Right cardiac atrium (tissue), 5 donors: Measurements from ENCODE around the gene METTL18. TPM values are rescaled to one million over a fixed set of nuclear protein-coding genes. Genes with fewer than 3 reads are reported as not detected.

Experiments
- ATAC-seq, 2 donors: fragments of 200-7000 bp; cut with Tn5 transposase; one replicate each; pipeline versions ENCODE4 v1.8.0 to v1.9.1; 2020; ENCODE audit warnings: moderate library complexity in 2 of 2, mild to moderate bottlenecking in 1 of 2
- DNase-seq, 3 donors: peaks; one replicate each; pipeline ENCODE4 v3.0.0-alpha.2; 2020
- H3K27ac ChIP-seq: one replicate; pipeline ENCODE4 v1.5.1; 2013; ENCODE audit warnings: mild to moderate bottlenecking, low read length, control low read depth, moderate library complexity
- H3K27me3 ChIP-seq: one replicate; pipeline ENCODE4 v1.6.1; 2013; ENCODE audit not compliant: control insufficient read depth, insufficient read depth
- H3K4me1 ChIP-seq: one replicate; pipeline ENCODE4 v1.6.1; 2013; ENCODE audit warnings: low read length; ENCODE audit not compliant: control insufficient read depth, insufficient read depth
- H3K4me3 ChIP-seq: one replicate; pipeline ENCODE4 v1.5.1; 2013; ENCODE audit warnings: low read length, control low read depth
- H3K9me3 ChIP-seq: one replicate; pipeline ENCODE4 v1.6.1; 2013; ENCODE audit warnings: low read length; ENCODE audit not compliant: control insufficient read depth
- WGBS: extraction: QIAGEN DNeasy Blood & Tissue Kit; methylation state at CpG from one replicate; pipeline ENCODE4 v1.1.7; 2013; 5-methylcytosine and 5-hydroxymethylcytosine counted together
- intact Hi-C, 4 donors: fragments of 100-400 bp; cut with DNase I; formaldehyde crosslinking; loops; one replicate each; pipeline versions ENCODE4 v1.11.0 to v1.14.0; 2022 to 2023
- polyA plus RNA-seq: library from polyadenylated mRNA; stranded (reverse); fragments of 200-250 nt; gene quantifications from one replicate; pipeline ENCODE4 v1.2.3, GENCODE V29; 2013
- total RNA-seq, 4 donors: library from RNA; stranded (reverse); fragmentation: NEBNext Ultra II Directional; extraction: Animal tissue kit (Norgen Biotek cat#: 25700); gene quantifications; one replicate each; pipeline ENCODE4 v1.2.1, GENCODE V29; 2021
- donor health status: healthy with polysubstance abuse.
- donor health status: DM: no; HTN: yes; CAD: no.
- donor health status: DM: no; HTN: no; CAD: no.
- donor health status: DM: no; HTN: yes; CAD: no; lungs with severe emphysema.
- donor health status: DM: yes; HTN: yes; CAD: no.

The METTL18 gene
- total and polyA plus RNA-seq, 5 donors = 5.7 to 7.1 (median 6.2) TPM

DNA sequence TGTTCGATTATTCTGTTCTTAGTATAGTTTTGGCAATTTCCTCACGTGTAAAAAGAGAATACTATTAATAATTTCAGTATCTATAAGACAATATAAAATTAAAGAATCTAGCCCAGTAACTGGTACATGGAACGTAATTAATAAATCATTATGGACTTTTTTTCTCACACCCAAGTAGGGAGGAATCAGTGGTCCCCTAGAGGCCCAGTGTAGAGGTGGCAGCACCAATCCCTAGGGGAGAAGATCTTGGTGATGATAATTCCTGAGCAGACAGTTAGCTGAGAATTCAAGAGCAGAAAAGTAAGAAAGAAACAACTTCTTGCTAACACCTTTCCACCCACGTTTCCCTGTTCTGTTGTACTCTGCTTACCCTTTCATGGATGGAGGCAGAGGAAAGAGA is 41.2 kb downstream of the METTL18 start:
- H3K9me3 ChIP-seq = no peaks in the 10 kb centered on the region
- H3K4me1 ChIP-seq = no peaks in the 10 kb centered on the region
- 70% methylated on average over 4 of the region's 4 CpGs for WGBS
- H3K27me3 ChIP-seq = no peaks in the 10 kb centered on the region
- no peak overlapping the region for H3K4me3 ChIP-seq
- no peak for DNase-seq
- ATAC-seq = no peak
- H3K27ac ChIP-seq = no peak overlapping the region
- intact Hi-C loops = no loop called here

DNA sequence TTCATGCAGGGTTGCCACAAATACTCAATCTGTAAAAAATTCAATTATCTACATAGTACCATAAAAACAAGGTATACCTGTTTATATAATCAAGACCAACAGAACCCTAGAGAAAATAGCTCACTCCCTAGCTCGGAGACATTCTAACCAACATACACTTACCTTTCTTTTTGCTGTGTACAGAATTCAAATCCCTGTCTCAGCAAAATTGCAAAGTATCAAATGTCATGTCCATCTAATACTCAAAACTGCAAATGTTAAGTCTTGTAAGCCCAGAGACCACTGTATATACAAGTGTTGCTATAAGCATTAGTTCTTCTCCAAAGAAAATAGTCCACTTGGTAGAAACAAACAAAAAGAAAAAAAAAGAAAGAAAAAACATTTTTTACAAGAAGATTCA is 44.7 kb downstream of the METTL18 start:
- Histone ChIP-seq H3K27ac (no peak overlapping the region), H3K27me3 (no peaks in the 10 kb centered on the region), H3K4me1 (no peaks in the 10 kb centered on the region), H3K4me3 (no peak overlapping the region), H3K9me3 (no peaks in the 10 kb centered on the region)
- intact Hi-C loops = no loop called here
- 84% methylated on average over 1 of the region's 1 CpG for WGBS
- DNase-seq = no peak
- ATAC-seq = no peak

DNA sequence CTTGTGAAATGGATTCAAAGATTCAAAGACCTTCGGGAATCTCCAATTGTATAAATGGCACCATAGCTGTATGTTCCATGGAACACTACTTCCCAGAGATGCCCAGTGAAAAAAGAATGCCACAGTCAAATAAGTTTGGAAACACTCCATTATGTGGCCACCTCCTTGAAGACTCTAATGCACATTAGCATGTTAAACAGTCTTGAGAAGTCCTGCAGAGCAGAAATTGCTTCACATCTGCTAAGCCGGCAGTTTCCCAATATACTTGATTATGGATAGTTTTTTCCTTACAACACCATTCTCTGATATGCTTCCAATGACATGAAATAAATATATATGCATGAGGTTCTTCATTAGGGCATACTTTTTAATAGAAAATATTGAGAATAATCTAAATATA is 48.2 kb downstream of the METTL18 start:
- no peak overlapping the region for H3K4me3 ChIP-seq
- DNase-seq (no peak), ATAC-seq (no peak)
- no peaks in the 10 kb centered on the region for H3K27me3 ChIP-seq
- no peaks in the 10 kb centered on the region for H3K4me1 ChIP-seq
- no peaks in the 10 kb centered on the region for H3K9me3 ChIP-seq
- intact Hi-C loops = no loop called here
- no peak overlapping the region for H3K27ac ChIP-seq
- WGBS = 89% methylated on average over 2 of the region's 2 CpGs

DNA sequence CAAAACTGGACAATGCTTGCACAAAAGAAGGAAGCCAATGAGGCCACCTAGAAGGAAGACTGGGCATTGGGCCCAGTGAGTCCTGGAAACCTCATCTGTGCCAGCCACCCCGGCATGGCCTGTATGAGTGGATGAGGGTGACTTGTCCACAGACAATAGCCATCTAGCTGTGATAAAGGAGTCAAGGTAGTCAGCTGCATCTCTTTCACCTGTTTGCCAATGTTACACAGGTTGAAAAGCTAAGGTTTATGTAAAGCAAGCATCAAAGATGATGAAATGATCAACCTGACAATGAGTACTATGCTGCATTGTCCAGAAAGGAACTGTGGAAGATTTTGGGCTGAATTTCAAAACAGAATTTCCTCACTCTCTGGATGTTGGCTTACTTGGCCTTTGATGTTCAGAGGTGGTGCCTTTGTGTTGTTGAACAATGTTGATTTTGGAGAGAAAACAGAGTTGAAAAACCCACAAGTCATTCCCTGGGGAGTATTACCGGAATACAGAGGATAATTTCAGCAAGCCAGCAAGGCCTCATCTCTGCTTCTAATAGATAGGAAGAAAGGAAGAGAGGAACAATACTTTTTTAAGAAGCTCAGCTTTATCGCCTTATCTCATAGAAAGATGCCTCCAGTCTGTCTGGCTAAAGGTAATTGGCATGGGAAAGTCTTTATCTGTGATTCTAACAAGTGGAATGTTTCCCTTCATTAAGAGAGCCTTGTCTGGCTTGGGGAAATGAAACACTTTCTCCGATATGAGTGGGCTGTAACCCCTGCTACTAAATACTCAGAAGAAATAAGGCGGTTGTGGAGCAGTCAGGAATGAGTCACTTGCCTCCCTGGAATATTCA is 49.5 kb downstream of the METTL18 start:
- DNase-seq (peak in 2 of 3 donors; percentile 16 to 40), ATAC-seq (peak; percentile 41 to 93)
- intact Hi-C loops = no loop called here
- H3K4me3 ChIP-seq = no peak overlapping the region
- no peaks in the 10 kb centered on the region for H3K4me1 ChIP-seq
- no peak overlapping the region for H3K27ac ChIP-seq
- H3K9me3 ChIP-seq = no peaks in the 10 kb centered on the region
- 39% methylated on average over 5 of the region's 5 CpGs for WGBS
- no peaks in the 10 kb centered on the region for H3K27me3 ChIP-seq

Other genes starting within 250 kb of the METTL18 start
- gene F5, start 208.4 kb downstream of the METTL18 start, total RNA-seq = 10 to 100 TPM in 2 of 4 donors, 1 to 10 TPM in 2; 4.0 to 16.5 (median 8.7) TPM
- gene F5, start 208.4 kb downstream of the METTL18 start, polyA plus RNA-seq = 6.8 TPM
- 10 to 100 TPM in 3 of 4 donors, 1 to 10 TPM in 1; 8.8 to 24.8 (median 16.1) TPM for gene SELP, start 164.8 kb downstream of the METTL18 start, total RNA-seq
- 8.2 TPM for gene SELP, start 164.8 kb downstream of the METTL18 start, polyA plus RNA-seq
- 1 to 10 TPM; 1.1 to 3.8 (median 1.2) TPM for gene SELL, start 83.3 kb downstream of the METTL18 start, total RNA-seq
- 0.61 TPM for gene SELL, start 83.3 kb downstream of the METTL18 start, polyA plus RNA-seq
- 1 to 10 TPM in 1 of 4 donors, under 1 TPM in 3; 0.31 to 3.2 (median 0.55) TPM for gene SELE, start 60.8 kb downstream of the METTL18 start, total RNA-seq
- gene SELE, start 60.8 kb downstream of the METTL18 start, polyA plus RNA-seq = 2.8 TPM
- gene SCYL3, start 99.0 kb upstream of the METTL18 start, total RNA-seq = 1 to 10 TPM; 5.7 to 7.1 (median 6.1) TPM
- 2.6 TPM for gene SCYL3, start 99.0 kb upstream of the METTL18 start, polyA plus RNA-seq